ENCODE results near the gene TBC1D9.

The TBC1D9 gene

DNA sequence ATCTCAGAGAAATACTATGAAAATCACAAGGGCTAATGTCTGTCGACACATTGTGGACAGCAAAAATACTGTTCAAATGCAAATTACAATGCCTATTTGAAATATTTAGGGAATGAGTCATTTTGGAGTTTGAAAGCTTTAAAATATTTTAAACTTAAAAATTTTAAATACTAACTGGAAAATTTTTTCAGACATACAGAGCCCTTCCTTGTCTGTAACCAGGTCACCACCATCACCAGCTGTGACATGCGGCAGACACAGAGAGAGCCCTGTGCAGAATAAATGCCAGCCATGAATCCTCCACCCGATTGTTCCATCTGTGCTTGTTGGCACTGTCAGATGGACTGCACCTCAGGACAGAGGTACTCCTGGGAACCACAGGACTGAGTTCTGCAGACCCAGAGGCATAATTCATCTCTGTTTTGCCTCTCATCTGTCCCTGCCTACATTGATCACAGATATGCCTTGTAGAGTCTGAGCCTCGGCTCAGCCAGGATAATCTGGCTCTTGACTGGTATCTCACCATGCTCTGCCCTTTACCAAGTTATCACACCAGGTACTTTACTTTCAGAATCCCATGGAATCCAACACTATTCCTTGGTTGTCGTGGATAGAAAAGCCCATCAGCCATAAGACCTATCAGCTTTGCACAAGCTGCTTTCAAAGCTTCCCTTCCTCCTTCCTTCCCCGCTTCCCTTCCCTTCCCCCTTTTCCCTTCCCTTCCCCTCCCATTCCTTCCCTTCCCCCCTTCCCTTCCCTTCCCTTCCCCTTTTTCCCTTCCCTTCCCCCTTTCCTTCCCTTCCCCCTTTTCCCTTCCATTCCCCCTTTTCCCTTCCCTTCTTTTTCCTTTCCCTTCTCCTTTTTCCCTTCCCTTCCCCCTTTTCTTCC is 67.2 kb downstream of the TBC1D9 start:
- no peak for DNase-seq

DNA sequence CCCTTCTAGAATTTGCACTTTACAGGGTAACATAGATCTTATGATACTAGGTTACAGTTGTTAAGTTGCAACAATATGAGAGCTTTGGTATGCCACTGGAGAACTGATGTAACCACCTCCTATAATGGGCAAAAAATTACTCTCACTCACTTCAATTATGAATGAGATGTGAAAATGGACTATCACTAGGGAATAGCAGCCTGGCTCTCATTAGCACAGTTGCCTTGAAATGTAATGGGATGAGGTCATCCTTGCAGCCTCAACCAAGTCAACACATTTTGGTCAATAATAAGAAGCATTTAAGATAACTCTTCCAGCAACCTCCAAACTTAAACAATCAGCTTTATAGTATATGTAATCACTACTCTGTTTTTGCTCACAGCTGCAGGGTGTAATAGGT is 69.4 kb downstream of the TBC1D9 start:
- no peak for DNase-seq

DNA sequence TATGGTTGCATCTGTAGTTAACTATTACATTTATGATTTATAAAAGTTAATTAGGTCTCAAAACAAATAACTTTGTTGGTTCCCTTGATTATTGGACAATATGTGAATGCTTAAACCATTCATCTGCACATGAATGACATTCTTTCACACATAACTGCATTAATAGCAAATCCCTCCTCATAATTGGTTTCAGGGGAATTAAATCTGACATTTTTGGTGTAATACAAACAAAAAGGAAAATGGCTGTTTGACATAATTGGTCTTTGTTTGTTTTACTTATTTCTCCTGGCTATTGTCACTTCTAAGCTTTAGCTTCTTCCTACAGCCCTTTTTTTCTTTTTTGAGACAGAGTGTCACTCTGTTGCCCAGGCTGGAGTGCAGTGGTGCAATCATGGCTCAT is 71.9 kb downstream of the TBC1D9 start:
- DNase-seq, result no peak

DNA sequence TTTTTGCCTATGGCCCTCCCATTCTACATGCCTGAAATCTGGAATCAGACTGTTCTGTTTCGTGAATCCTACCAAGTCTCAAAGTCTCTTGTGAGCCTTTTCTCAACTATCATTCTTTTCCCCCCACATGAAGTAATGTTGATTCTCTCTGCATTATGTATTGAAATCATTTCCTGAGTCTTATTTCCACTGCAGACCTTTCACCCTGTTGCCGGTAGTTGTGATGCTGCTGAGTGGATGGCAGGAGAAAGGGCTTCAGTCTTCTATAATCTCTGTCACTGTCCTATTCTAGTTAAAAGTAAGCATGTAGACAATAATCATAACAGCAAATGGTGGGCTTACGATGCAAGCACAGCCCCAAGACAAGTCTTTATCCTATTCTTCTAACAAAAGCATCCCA is 75.0 kb downstream of the TBC1D9 start:
- no peak for DNase-seq

DNA sequence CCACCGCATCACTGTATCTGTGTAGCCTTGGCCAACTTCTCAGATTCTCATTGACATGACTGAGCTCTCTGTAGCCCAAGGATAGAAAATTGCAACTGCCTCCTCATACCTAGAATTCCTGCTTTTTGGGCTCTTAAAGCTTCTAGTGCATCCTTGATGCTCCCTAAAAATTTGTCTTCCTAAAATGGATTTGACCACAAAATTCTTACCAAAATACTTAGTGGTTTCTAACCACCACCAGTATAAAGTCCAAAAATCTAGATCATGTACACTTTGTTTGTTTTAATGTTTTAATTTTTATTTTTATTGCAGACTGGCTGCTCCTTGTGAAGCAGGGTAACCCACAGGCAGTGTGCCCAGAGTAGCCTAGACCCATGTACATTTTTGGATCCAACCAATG is 75.5 kb downstream of the TBC1D9 start:
- DNase-seq, result no peak

DNA sequence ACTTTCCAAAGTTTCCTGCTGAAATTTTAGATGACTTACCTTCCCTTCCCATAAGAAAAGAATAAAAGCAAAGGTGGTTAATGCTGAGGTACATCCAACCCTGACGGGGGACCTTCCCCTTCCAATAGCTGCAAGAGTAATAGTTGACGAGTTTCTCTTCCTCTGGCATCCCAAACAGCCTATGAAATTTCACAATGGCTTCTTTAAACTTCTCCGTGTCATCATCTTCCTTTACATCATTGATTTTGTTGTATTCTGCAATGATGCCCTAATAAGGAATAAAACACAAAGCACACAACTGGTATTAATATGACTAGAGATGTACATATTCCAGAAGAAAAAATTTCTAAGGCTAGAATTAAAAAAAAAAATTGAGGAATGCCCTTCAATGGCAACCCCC is 76.6 kb downstream of the TBC1D9 start:
- no peak for DNase-seq

DNA sequence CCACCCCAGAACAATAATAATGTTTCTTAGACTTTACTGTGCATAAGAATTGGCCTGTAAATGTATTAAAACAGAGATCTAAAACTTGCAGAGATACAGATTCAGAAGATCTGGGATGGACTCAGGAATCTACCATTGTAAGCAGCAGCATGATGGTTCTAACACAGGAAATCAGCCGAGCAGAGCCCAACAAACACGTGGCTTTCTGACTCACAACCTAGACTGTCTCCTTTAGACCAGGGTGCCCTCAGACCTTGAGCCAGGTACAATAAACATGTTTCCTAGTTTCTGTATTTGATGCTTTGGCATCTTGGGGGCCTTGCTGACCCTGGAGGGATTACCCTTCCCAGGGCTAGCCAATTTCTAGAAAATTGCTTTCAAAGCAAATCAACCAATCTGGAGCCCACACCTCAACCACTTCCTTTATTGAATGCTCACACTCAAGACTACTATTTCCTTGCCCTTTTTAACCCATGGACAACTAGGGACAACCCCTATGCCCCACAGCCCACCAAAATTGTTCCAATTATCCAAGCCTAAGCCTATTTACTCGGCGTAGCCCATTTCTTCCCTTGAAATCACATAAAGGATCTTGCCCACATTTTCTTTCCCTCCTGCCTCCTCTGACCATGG is 80.5 kb downstream of the TBC1D9 start:
- DNase-seq, result no peak

DNA sequence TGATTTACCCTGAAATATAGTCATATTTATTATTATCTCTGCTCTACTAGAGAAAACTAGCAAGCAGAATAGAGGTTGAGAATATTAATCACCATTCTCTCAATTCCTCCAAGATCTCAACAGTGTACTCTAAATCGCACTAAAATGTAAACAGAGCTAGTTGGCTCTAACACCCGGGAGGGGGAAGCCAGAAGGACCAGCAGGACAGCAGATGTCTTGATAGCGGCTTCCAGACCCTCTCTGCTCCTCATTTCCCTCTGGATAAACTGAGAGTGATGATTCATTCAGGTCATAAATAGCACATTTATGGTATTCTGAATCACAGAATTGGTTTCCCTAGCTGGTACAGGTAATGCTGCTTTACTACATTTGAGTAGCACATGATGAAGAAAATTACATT is 82.5 kb downstream of the TBC1D9 start:
- no peak for DNase-seq

DNA sequence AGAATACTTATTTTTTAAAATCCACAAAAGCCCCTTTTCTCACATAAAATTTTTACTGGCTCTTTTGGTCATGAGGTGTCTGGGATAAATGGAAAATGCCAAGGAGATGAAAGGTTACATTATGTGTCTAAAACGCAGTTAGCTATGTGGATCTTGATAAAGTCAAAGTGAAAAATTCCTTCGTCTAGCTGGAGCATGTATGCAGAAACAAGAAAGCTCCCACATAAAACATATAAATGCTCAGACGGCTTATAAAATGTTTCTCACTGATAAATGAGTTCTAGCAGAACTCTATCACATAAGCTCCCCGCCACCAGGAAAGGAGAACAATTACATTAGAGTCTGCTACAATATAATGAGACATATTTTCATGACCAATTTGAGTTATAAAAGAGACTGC is 83.8 kb downstream of the TBC1D9 start:
- DNase-seq, result no peak

DNA sequence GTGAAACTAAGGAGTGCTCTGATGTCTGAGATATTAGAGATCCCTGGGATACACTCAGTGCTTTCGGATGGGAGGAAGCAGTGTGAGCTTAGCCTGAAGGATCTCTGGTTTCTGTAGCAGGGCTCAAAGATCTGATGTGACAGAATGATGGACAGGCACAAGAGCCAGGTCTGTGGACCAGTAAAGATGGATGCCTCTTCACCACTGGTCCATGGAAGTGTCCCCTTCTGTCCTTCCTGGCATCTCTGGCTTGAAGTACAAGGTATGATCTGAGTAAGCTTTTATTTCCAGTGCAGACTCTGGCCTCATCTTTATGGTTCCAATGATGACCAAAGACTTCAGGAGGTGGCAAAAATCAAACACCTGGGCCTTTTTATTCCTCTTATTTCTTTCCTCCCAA is 88.1 kb downstream of the TBC1D9 start:
- no peak for DNase-seq

DNA sequence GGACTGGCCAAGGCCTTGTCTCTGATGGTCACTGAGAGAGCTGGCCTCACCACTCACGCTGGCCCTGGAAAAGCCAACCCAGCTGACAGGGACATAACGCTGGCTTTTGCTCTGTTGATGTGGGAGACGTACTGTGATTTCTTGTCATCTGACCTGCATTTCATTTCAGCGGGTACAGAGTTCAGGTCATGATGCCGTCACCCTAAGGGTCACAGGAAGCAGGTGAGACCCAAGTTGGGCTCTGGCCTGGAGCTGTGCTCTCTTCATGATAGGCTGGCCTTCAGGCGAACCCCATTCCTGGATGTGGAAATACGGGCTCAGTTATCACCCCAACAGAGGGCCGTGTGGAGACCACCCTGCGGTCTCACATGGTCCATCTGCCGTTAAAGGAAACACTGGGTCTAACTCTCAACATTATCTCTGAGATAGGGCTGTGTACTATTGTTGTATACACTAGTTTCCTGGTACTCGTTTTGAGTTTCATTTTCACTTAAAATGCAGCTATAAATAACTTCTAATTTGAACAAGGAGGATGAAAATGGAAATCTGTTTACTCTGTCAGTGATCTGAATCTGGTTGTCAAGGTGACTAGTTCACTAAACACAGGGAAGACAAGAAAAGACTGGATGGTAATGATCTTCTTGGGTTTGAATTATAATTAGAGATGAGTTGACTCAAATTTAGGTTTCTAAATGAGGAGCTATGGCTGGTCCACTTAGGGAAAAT is 89.1 kb downstream of the TBC1D9 start:
- DNase-seq, result no peak

DNA sequence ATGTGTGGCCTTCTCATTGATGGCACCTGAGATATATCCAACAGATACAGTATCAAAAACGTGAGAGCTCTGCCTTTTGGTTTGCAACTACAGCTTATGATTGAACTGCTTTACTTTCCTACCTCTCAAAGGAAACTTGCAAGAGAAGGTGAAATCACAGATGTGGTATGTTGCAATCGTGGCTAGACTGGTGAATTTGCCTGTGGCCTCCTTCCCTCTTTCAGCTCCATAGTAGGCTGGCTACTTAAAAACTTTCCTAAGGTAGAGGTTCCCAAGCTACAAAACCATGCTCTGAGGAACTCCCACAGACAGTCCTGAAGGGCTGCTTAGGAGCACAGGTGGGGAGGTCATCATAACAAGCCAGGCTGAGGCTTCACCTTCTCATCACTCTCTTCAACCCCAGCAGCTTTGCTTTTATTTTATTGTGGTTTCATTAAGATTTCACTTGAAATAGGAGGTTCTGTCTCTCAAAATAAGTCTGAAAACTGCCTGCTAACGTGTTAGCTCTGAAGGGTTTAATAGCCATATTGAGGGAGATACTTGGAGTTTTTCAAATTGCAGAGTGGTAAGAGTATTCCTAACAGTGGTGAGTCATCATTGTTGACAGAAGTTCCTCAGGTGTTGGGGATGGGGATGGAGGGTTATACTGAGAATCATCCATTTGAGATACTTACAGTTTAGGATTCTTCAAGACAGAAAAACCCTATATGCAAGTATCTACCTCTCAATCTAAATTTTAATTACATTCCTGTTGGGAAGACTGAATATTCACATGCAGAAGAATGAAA is 93.9 kb downstream of the TBC1D9 start:
- DNase-seq, result no peak

DNA sequence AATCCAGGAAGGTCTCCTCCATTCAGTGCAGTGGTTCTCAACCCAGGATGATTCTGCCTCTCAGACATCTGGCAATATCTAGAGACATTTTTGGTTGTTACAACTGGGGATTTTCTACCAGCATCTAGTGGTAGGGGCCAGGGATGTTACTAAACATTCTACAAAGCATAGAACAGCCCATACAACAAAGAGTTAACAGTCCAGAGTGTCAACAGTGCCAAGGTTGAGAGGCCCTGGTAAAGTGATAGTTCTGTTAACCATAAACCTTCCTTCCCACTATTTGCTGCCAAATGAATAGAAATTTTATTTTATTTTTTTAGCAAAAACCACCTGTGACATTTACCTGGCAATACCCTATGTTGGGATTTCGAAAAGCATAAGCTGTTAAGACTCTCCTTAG is 94.6 kb downstream of the TBC1D9 start:
- DNase-seq, result no peak

DNA sequence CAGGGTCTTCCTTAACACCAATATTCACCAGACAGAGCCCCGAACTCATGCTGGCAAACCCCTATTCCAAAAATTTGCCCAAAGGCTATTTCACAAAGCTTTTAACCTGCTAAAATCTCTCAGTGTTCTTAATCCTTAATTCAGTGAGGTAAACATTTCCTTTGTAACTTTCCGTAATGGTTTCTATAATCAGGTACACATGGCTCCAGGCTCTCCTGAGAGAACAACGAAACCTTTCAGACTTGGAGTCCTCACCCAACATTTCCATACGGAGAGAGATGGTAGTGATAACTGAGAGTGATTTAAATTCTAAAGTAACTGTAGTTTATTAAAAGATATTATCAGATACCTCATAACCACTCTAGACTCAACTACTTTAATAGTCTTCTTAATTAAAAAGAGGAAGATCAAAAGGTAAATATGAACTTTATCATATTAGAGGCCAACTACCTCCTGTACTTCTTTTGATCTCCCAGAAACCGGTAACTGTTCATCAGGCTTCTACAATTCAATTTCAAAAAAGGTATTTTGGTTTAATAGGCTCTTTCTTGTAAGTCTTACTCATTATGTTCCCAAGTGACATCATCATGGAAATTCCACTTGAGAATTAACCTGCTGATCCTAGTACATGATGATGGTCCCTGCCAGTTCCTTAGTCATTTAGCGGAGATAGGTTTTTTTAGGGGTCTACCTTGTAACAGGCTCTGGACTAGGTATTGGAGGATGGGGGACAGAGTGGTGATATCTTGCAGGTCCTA is 96.1 kb downstream of the TBC1D9 start:
- no peak for DNase-seq

DNA sequence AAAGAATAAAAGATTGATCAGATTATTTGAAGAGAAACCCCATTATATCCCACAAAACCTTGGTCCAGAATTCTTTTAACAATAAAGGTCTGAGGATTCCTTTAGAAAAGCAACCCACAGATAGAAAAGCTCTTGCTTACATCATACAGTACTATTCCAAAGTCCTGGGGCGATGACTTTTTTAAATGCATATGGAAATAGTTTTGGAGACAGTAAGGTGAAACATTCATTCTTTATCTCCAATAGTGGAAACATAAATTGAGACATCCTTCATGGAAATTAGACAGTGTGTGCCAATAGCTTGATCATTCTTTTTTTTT is 101.7 kb downstream of the TBC1D9 start:
- DNase-seq, result no peak

DNA sequence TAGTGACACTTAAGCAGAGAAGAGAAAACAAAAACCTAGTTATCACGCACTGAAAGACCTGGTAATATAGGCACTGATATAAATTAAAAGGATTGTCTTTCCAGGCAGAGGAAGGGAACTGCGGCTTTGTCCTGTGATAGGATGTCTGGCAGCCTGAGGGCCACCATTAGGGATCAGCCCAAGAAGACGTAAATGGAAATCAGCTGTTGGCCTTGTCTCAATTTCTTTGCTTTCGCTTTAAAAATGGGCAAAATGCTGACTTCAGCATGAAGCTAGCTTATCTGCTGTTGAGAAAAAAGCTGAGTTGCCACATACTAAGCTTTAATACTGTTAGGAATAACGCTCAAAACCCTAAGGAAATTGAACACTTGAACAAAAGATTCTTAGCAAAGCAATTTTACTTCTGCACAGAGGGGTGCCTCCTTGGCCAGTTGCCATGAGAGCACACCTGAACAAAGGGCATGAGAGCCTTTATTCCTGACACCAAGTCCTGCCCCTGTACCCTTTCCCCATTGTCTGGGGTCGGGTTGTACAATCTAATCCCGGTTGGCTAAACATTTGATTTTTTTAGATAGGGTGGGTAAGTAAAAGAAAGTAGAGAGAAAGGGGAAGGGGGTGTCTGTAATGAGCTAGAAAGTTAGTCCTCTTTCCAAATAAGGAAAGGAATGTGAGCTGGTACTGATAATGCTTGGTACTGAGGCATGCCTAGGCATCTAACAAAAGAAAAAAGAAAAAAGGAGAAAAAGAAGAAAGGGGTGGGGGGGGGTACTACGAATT is 102.3 kb downstream of the TBC1D9 start:
- DNase-seq, result no peak

DNA sequence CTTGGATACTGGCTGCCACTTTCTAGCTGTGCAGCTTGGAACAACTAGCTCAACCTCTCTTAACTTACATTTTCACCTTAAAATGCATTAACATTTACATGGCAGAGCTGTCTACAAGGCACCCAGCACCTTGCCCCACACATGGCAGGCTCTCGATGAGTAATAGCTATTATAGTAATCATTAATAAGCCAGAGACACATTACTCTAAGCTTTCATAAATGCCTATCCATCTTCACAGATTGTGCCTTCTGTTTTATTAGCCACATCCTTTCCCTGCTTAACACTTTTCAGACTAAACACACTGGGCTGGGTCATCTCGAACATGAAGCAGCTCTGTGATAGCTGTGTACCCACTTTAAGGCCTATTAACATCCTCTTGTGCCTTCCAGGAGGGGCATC is 103.6 kb downstream of the TBC1D9 start:
- no peak for DNase-seq

DNA sequence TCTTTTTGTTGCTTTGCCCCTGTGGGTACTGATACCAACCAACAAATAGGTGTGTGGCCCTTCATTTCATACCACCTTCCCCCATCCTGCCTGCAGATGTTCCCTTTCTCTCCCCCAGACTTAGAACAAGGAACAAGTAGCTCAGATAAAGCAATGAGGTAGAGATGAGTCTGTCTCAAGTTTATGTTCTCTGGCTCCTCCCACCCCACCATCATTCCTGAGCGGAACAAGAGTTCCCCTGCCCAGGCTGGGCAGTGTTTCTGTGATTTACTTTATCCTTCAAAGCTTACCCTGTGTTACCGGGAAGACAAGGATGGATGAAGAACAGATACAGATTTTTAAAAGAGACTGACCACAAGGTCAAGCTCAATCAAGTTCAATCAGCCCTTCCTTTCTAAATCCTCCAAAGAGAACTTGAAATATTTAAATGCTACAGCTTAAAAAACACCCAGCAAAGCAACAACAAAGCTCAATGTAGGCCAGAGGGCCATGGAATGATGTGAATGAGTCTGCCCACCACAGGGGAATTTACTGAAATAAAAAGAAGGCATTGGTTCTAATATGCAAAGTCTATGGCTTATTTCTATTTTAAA is 107.4 kb downstream of the TBC1D9 start:
- DNase-seq, result no peak

DNA sequence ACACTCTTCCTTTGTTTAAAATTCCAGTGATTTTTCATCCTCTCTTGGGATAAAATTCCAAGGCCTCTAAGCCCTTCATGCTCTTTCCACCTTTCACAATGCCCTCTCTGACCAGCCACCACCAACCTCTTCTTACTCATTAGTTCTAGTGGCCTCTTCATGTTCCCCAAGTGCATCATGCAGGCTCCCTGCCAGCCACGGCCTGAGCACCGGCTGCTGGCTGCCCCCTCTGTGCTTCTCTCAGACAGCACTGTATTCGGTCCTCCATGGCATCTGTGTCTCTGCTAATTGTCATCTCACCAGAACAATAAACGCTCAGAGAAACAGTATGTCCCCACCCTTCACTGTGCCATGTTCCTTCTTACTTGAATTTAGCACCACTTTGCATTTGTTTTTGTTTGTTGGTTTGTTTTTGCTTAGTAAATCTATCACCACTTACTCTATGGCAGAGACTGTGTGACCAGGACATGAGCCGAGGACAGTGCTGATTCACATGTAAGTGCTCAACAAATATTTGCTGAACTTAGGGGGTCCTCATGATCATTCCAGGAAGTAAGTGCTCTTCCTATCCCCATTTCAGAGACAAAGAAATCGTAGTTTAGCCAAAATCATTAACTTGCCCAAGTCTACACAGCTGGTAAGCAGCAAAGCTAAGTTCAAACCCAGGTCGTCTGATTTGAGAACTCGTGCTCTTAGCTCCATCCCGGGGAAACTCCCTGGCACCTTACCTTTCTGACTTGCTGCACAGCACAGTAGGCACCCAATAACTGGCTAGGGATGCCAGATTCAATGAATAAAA is 110.4 kb downstream of the TBC1D9 start:
- DNase-seq, result peak in 1 of 2 experiments; percentile 16

DNA sequence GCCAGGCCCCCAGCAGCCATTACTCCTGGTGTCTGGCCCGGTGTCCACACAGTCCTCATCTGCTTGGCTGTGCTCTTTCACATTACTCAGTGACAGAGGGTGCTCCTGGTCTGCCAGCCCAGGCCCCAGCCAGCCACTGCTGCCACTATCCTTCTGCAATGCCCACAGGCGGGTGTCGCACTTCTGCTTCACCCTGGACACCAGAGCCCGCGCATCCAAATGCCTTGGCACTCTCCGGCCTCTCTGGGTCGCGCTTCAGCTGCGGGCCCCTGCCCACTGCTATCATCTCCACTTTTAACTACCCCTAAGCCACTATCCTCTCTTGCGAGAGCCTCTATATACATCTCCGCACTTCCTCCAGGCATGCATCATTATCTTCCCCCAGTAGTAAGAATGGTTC is 111.0 kb downstream of the TBC1D9 start:
- no peak for DNase-seq
